GM20431 (cell line): Measurements from ENCODE around the gene KRT12.
"Not testable (repeated sequence)": the region's sequence is repeated elsewhere in the genome, so short reads cannot be mapped to it uniquely, and the experiment has no call there.

ENCODE experiments used
- in situ Hi-C: fragments of 300-500 bp; cut with MseI, MboI; formaldehyde crosslinking; loops from one replicate; pipeline ENCODE4 v1.15.0; 2020; ENCODE audit warnings: low sequenced_read_pairs; ENCODE audit not compliant: unreplicated experiment

KRT12 gene

DNA sequence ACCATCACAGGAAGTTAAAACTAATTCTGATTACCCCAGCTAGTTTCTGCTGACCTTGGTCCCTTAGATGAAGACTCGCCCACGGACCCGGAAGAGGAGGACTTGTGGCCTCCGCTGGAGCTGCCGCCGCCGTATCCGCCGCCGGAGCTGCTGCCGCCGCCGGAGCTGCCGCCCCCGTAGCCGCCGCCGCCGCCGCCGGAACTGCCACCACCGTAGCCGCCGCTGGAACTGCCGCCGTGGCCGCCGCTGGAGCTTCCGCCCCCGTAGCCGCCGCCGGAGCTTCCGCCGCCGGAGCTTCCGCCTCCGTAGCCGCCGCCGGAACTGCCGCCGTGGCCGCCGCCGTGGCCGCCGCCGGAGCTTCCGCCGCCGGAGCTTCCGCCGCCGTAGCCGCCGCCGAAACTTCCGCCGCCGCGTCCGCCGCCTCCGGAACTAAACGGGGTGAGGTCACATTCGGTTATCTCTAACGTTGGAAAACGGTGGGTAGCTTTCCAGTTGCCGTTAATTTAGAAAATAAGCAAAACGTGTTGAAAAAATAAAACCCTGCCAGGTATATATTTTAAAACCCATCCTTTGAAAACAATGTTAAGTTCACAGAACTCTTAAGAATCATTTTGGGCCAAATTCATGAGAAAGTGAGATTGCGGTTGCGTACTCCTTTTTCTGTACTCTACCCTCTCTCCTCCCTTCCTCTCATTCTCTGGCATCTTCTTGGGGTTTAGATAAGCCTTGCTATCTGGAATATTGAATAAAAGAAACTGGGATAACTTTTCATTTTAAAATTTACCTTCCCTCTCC is 48.1 kb downstream of the KRT12 start:
- in situ Hi-C loops = no loop called here

- in situ Hi-C loops = no loop called here
These were observed 48.7 kb downstream of the KRT12 start for GRCh38 chr17:40818343-40818732.

GRCh38 chr17:40817103-40817682 is 49.8 kb downstream of the KRT12 start:
- in situ Hi-C loops = no loop called here

DNA sequence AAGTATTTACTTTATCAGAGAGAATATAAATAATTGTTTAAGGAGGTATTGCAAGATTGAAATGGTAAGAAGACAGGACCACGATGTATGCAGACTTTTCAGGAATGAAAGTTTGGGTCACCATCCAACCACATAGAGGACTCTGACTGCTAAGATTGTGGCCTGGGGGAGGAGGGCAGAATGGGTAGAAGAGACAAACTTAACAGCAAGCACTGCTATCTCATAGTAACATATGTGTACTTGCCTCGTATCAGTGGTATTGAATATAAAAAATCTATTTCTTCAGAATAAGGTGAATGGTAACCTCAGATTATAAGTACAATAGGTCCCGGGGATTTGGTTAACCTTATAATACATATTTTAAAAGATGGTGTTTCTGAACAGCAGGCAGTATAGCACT is 50.5 kb downstream of the KRT12 start:
- in situ Hi-C loops = no loop called here

DNA sequence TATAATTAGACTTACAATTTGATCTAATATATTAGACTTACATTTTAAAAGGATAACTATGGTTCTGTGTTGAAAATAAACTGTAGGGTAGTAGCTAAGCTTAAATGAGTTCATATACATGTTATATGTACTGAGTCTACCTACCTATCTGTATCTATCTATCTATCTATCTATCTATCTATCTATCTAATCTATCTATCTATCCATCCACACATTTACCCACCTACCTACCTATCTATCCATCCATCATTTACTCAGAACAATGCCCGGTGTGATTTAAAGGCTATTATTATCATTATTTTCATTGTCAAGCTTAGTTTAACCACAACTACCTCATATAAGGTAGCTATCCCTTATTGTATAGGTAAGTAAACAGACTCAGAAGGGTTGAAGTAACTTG is 51.6 kb downstream of the KRT12 start:
- in situ Hi-C loops = no loop called here

GRCh38 chr17:40814657-40815056 is 52.4 kb downstream of the KRT12 start:
- in situ Hi-C loops = not testable (repeated sequence)

- in situ Hi-C loops = no loop called here
These were observed 53.2 kb downstream of the KRT12 start for GRCh38 chr17:40813804-40814203.

- in situ Hi-C loops = no loop called here
These were observed 54.4 kb downstream of the KRT12 start for GRCh38 chr17:40812639-40813038.
